Mesenchymal stem cell (in vitro differentiated cells and primary cell): Measurements from ENCODE around the gene CTSE.

Experiments
- DNase-seq: peaks from one replicate; pipeline ENCODE4 v3.0.0-alpha.2; 2013
- H2AFZ ChIP-seq: one replicate; pipeline ENCODE4 v1.6.1; 2013; ENCODE audit warnings: low read depth, mild to moderate bottlenecking, control low read depth, inconsistent platforms, low read length, moderate library complexity
- H2AK5ac ChIP-seq: 2 replicates; pipeline ENCODE4 v1.6.1; 2013; ENCODE audit warnings: low read length, moderate library complexity, mild to moderate bottlenecking, inconsistent platforms; ENCODE audit not compliant: severe bottlenecking
- H2BK120ac ChIP-seq: one replicate; pipeline ENCODE4 v1.6.1; 2013; ENCODE audit warnings: low read depth, mild to moderate bottlenecking, inconsistent platforms, low read length, moderate library complexity
- H2BK12ac ChIP-seq, 2 experiments: one replicate each; pipeline ENCODE4 v1.6.1; 2013; ENCODE audit warnings: inconsistent platforms in 2 of 2, low read length in 2 of 2, mild to moderate bottlenecking in 2 of 2, moderate library complexity in 2 of 2, control low read depth in 1 of 2
- H2BK15ac ChIP-seq: one replicate; pipeline ENCODE4 v1.6.1; 2013; ENCODE audit warnings: mild to moderate bottlenecking, low read depth, inconsistent platforms; ENCODE audit not compliant: poor library complexity, severe bottlenecking
- H2BK5ac ChIP-seq: 2 replicates; pipeline ENCODE4 v1.6.1; 2013; ENCODE audit warnings: low read depth, mild to moderate bottlenecking, low read length, control low read depth, inconsistent platforms; ENCODE audit not compliant: poor library complexity, severe bottlenecking
- H3K14ac ChIP-seq, 2 experiments: one replicate each; pipeline ENCODE4 v1.6.1; 2013; ENCODE audit warnings: inconsistent platforms in 2 of 2, low read length in 2 of 2, control low read depth in 1 of 2, mild to moderate bottlenecking in 1 of 2, moderate library complexity in 1 of 2
- H3K18ac ChIP-seq, 2 experiments: one replicate each; pipeline ENCODE4 v1.6.1; 2013; ENCODE audit warnings: inconsistent platforms in 2 of 2, low read length in 2 of 2, control low read depth in 1 of 2, low read depth in 1 of 2, mild to moderate bottlenecking in 1 of 2
- H3K23ac ChIP-seq, 2 experiments: one replicate each; pipeline ENCODE4 v1.6.1; 2013; ENCODE audit warnings: inconsistent platforms in 2 of 2, low read length in 2 of 2, mild to moderate bottlenecking in 2 of 2, moderate library complexity in 2 of 2, control low read depth in 1 of 2
- H3K27ac ChIP-seq: 2 replicates; pipeline ENCODE4 v1.5.1; 2013; ENCODE audit warnings: mild to moderate bottlenecking, moderate library complexity, low read length, control low read depth, inconsistent platforms; ENCODE audit not compliant: poor library complexity, severe bottlenecking
- H3K27me3 ChIP-seq, 2 experiments: 2 replicates each; pipeline versions ENCODE4 v1.6.1 to v1.7.0; 2013; ENCODE audit warnings: low read length in 2 of 2, mild to moderate bottlenecking in 2 of 2, moderate library complexity in 2 of 2, control low read depth in 1 of 2, inconsistent platforms in 1 of 2; ENCODE audit not compliant: control insufficient read depth in 1 of 2, insufficient read depth in 1 of 2
- H3K36me3 ChIP-seq, 2 experiments: 2 replicates each; pipeline versions ENCODE4 v1.6.1 to v1.7.0; 2013; ENCODE audit warnings: low read length in 2 of 2, control low read depth in 1 of 2, inconsistent platforms in 1 of 2, low read depth in 1 of 2, mild to moderate bottlenecking in 1 of 2; ENCODE audit not compliant: insufficient read depth in 2 of 2, control insufficient read depth in 1 of 2
- H3K4ac ChIP-seq, 2 experiments: one replicate each; pipeline ENCODE4 v1.6.1; 2013; ENCODE audit warnings: inconsistent platforms in 2 of 2, low read length in 2 of 2, mild to moderate bottlenecking in 2 of 2, moderate library complexity in 2 of 2, control low read depth in 1 of 2, low read depth in 1 of 2
- H3K4me1 ChIP-seq: 2 replicates; pipeline ENCODE4 v1.6.1; 2013; ENCODE audit warnings: low read depth, low read length, control low read depth; ENCODE audit not compliant: control insufficient read depth, insufficient read depth
- H3K4me2 ChIP-seq: 2 replicates; pipeline ENCODE4 v1.6.1; 2013; ENCODE audit warnings: low read length, mild to moderate bottlenecking, inconsistent platforms; ENCODE audit not compliant: poor library complexity, severe bottlenecking
- H3K4me3 ChIP-seq, 2 experiments: 2 replicates each; pipeline versions ENCODE4 v1.5.1 to v1.7.0; 2013; ENCODE audit warnings: low read length in 2 of 2, mild to moderate bottlenecking in 2 of 2, control low read depth in 1 of 2, low read depth in 1 of 2; ENCODE audit not compliant: insufficient read depth in 1 of 2
- H3K79me1 ChIP-seq: replicated peaks from 2 replicates; pipeline ENCODE4 v1.6.1; 2013; ENCODE audit warnings: mild to moderate bottlenecking, control low read depth, low read length, inconsistent platforms; ENCODE audit not compliant: poor library complexity, severe bottlenecking
- H3K9ac ChIP-seq: 2 replicates; pipeline ENCODE4 v1.7.0; 2013; ENCODE audit warnings: mild to moderate bottlenecking, low read length, moderate library complexity
- H3K9me3 ChIP-seq: 2 replicates; pipeline ENCODE4 v1.7.0; 2013; ENCODE audit warnings: mild to moderate bottlenecking, low read length; ENCODE audit not compliant: control insufficient read depth
- H4K8ac ChIP-seq: one replicate; pipeline ENCODE4 v1.6.1; 2013; ENCODE audit warnings: inconsistent platforms, mild to moderate bottlenecking, low read length, moderate library complexity
- H4K91ac ChIP-seq: one replicate; pipeline ENCODE4 v1.6.1; 2013; ENCODE audit warnings: mild to moderate bottlenecking, low read length, inconsistent platforms
- WGBS: methylation state at CpG from one replicate; pipeline ENCODE4 v1.1.7; 2013; ENCODE audit warnings: mixed read lengths; 5-methylcytosine and 5-hydroxymethylcytosine counted together

The CTSE gene

GRCh38 chr1:206035027-206035426, 11.3 kb upstream of the CTSE start:
- H3K9me3 ChIP-seq, result no peaks in the 10 kb centered on the region
- peaks cover 0 to 49% of the 10 kb centered on the region in 2 experiments for H3K27me3 ChIP-seq
- no peak overlapping the region for H2BK15ac ChIP-seq
- H3K4me2 ChIP-seq, result no peak overlapping the region
- H2BK12ac ChIP-seq, result no peak overlapping the region
- no peak for DNase-seq
- no peak overlapping the region for H3K14ac ChIP-seq
- WGBS, result 100% methylated on average over 5 of the region's 5 CpGs
- no peak overlapping the region for H3K9ac ChIP-seq
- no peak overlapping the region for H4K8ac ChIP-seq
- H2AK5ac ChIP-seq, result no peak overlapping the region
- H2BK120ac ChIP-seq, result no peak overlapping the region
- H3K4me1 ChIP-seq, result peaks cover 5% of the 10 kb centered on the region
- no peak overlapping the region for H3K18ac ChIP-seq
- no peak overlapping the region for H3K4me3 ChIP-seq
- H3K4ac ChIP-seq, result no peak overlapping the region
- no peak overlapping the region for H2BK5ac ChIP-seq
- H3K36me3 ChIP-seq, result no peaks in the 10 kb centered on the region
- no peak overlapping the region for H3K27ac ChIP-seq
- H4K91ac ChIP-seq, result no peak overlapping the region
- no peak overlapping the region for H3K23ac ChIP-seq
- H3K79me1 ChIP-seq, result no peaks in the 10 kb centered on the region
- no peak overlapping the region for H2AFZ ChIP-seq

GRCh38 chr1:206032380-206033140, 8.9 kb upstream of the CTSE start:
- Histone ChIP-seq H2AK5ac (no peak overlapping the region), H2BK120ac (no peak overlapping the region), H3K18ac (no peak overlapping the region), H4K8ac (no peak overlapping the region), H3K27ac (no peak overlapping the region), H3K79me1 (peaks cover 1% of the 10 kb centered on the region), H4K91ac (no peak overlapping the region), H2AFZ (no peak overlapping the region), H3K27me3 (peaks cover 0 to 38% of the 10 kb centered on the region in 2 experiments), H3K36me3 (no peaks in the 10 kb centered on the region), H3K4ac (no peak overlapping the region), H3K23ac (no peak overlapping the region), H3K4me3 (no peak overlapping the region), H3K4me2 (no peak overlapping the region), H2BK5ac (no peak overlapping the region), H3K9ac (no peak overlapping the region), H3K9me3 (no peaks in the 10 kb centered on the region), H2BK12ac (no peak overlapping the region), H2BK15ac (no peak overlapping the region), H3K4me1 (peaks cover 5% of the 10 kb centered on the region), H3K14ac (no peak overlapping the region)
- 76% methylated on average over 3 of the region's 5 CpGs for WGBS
- no peak for DNase-seq

GRCh38 chr1:206030714-206031113, 7.0 kb upstream of the CTSE start:
- peak; percentile 60 for DNase-seq
- no peak overlapping the region for H3K4me2 ChIP-seq

GRCh38 chr1:206030191-206030590, 6.5 kb upstream of the CTSE start:
- Histone ChIP-seq H3K23ac (no peak overlapping the region), H3K4me3 (no peak overlapping the region), H3K36me3 (no peaks in the 10 kb centered on the region), H3K9ac (no peak overlapping the region), H2AFZ (no peak overlapping the region), H2BK120ac (no peak overlapping the region), H2BK5ac (no peak overlapping the region), H3K18ac (no peak overlapping the region), H4K8ac (no peak overlapping the region), H3K4ac (no peak overlapping the region), H3K27ac (no peak overlapping the region), H3K14ac (no peak overlapping the region), H3K79me1 (peaks cover 1% of the 10 kb centered on the region), H2BK12ac (no peak overlapping the region), H3K4me2 (no peak overlapping the region), H3K27me3 (peaks cover 0 to 17% of the 10 kb centered on the region in 2 experiments), H4K91ac (no peak overlapping the region), H2BK15ac (no peak overlapping the region), H3K4me1 (peaks cover 5% of the 10 kb centered on the region), H2AK5ac (no peak overlapping the region), H3K9me3 (no peaks in the 10 kb centered on the region)
- no peak for DNase-seq
- WGBS, result 89% methylated on average over 3 of the region's 4 CpGs

More at GRCh38 chr1:206030714-206031113, 7.0 kb upstream of the CTSE start:
- Histone ChIP-seq H3K27me3 (peaks cover 0 to 22% of the 10 kb centered on the region in 2 experiments), H2AK5ac (no peak overlapping the region), H2BK120ac (no peak overlapping the region), H3K79me1 (peaks cover 1% of the 10 kb centered on the region), H3K4ac (no peak overlapping the region), H2BK5ac (no peak overlapping the region), H2AFZ (no peak overlapping the region), H2BK12ac (no peak overlapping the region), H3K23ac (no peak overlapping the region), H3K36me3 (no peaks in the 10 kb centered on the region), H3K4me3 (no peak overlapping the region), H4K91ac (no peak overlapping the region), H3K18ac (no peak overlapping the region), H2BK15ac (no peak overlapping the region), H4K8ac (no peak overlapping the region), H3K27ac (no peak overlapping the region), H3K14ac (no peak overlapping the region), H3K4me1 (peaks cover 5% of the 10 kb centered on the region), H3K9ac (no peak overlapping the region), H3K9me3 (no peaks in the 10 kb centered on the region)
- WGBS, result 9% methylated on average over 3 of the region's 4 CpGs
